Mesenchymal stem cell (in vitro differentiated cells and primary cell): ENCODE measurements around the gene TRIO.
A peak's percentile ranks its signal among the peaks of the same experiment; 100 is the strongest.

ENCODE experiments used
- DNase-seq: peaks from one replicate; pipeline ENCODE4 v3.0.0-alpha.2; 2013
- H2AFZ ChIP-seq: one replicate; pipeline ENCODE4 v1.6.1; 2013; ENCODE audit warnings: low read depth, mild to moderate bottlenecking, control low read depth, inconsistent platforms, low read length, moderate library complexity
- H2AK5ac ChIP-seq: 2 replicates; pipeline ENCODE4 v1.6.1; 2013; ENCODE audit warnings: low read length, moderate library complexity, mild to moderate bottlenecking, inconsistent platforms; ENCODE audit not compliant: severe bottlenecking
- H2BK120ac ChIP-seq: one replicate; pipeline ENCODE4 v1.6.1; 2013; ENCODE audit warnings: low read depth, mild to moderate bottlenecking, inconsistent platforms, low read length, moderate library complexity
- H2BK12ac ChIP-seq, 2 experiments: one replicate each; pipeline ENCODE4 v1.6.1; 2013; ENCODE audit warnings: inconsistent platforms in 2 of 2, low read length in 2 of 2, mild to moderate bottlenecking in 2 of 2, moderate library complexity in 2 of 2, control low read depth in 1 of 2
- H2BK15ac ChIP-seq: one replicate; pipeline ENCODE4 v1.6.1; 2013; ENCODE audit warnings: mild to moderate bottlenecking, low read depth, inconsistent platforms; ENCODE audit not compliant: poor library complexity, severe bottlenecking
- H2BK5ac ChIP-seq: 2 replicates; pipeline ENCODE4 v1.6.1; 2013; ENCODE audit warnings: low read depth, mild to moderate bottlenecking, low read length, control low read depth, inconsistent platforms; ENCODE audit not compliant: poor library complexity, severe bottlenecking
- H3K14ac ChIP-seq, 2 experiments: one replicate each; pipeline ENCODE4 v1.6.1; 2013; ENCODE audit warnings: inconsistent platforms in 2 of 2, low read length in 2 of 2, control low read depth in 1 of 2, mild to moderate bottlenecking in 1 of 2, moderate library complexity in 1 of 2
- H3K18ac ChIP-seq, 2 experiments: one replicate each; pipeline ENCODE4 v1.6.1; 2013; ENCODE audit warnings: inconsistent platforms in 2 of 2, low read length in 2 of 2, control low read depth in 1 of 2, low read depth in 1 of 2, mild to moderate bottlenecking in 1 of 2
- H3K23ac ChIP-seq, 2 experiments: one replicate each; pipeline ENCODE4 v1.6.1; 2013; ENCODE audit warnings: inconsistent platforms in 2 of 2, low read length in 2 of 2, mild to moderate bottlenecking in 2 of 2, moderate library complexity in 2 of 2, control low read depth in 1 of 2
- H3K27ac ChIP-seq: 2 replicates; pipeline ENCODE4 v1.5.1; 2013; ENCODE audit warnings: mild to moderate bottlenecking, moderate library complexity, low read length, control low read depth, inconsistent platforms; ENCODE audit not compliant: poor library complexity, severe bottlenecking
- H3K27me3 ChIP-seq, 2 experiments: 2 replicates each; pipeline versions ENCODE4 v1.6.1 to v1.7.0; 2013; ENCODE audit warnings: low read length in 2 of 2, mild to moderate bottlenecking in 2 of 2, moderate library complexity in 2 of 2, control low read depth in 1 of 2, inconsistent platforms in 1 of 2; ENCODE audit not compliant: control insufficient read depth in 1 of 2, insufficient read depth in 1 of 2
- H3K36me3 ChIP-seq, 2 experiments: 2 replicates each; pipeline versions ENCODE4 v1.6.1 to v1.7.0; 2013; ENCODE audit warnings: low read length in 2 of 2, control low read depth in 1 of 2, inconsistent platforms in 1 of 2, low read depth in 1 of 2, mild to moderate bottlenecking in 1 of 2; ENCODE audit not compliant: insufficient read depth in 2 of 2, control insufficient read depth in 1 of 2
- H3K4ac ChIP-seq, 2 experiments: one replicate each; pipeline ENCODE4 v1.6.1; 2013; ENCODE audit warnings: inconsistent platforms in 2 of 2, low read length in 2 of 2, mild to moderate bottlenecking in 2 of 2, moderate library complexity in 2 of 2, control low read depth in 1 of 2, low read depth in 1 of 2
- H3K4me1 ChIP-seq: 2 replicates; pipeline ENCODE4 v1.6.1; 2013; ENCODE audit warnings: low read depth, low read length, control low read depth; ENCODE audit not compliant: control insufficient read depth, insufficient read depth
- H3K4me2 ChIP-seq: 2 replicates; pipeline ENCODE4 v1.6.1; 2013; ENCODE audit warnings: low read length, mild to moderate bottlenecking, inconsistent platforms; ENCODE audit not compliant: poor library complexity, severe bottlenecking
- H3K4me3 ChIP-seq, 2 experiments: 2 replicates each; pipeline versions ENCODE4 v1.5.1 to v1.7.0; 2013; ENCODE audit warnings: low read length in 2 of 2, mild to moderate bottlenecking in 2 of 2, control low read depth in 1 of 2, low read depth in 1 of 2; ENCODE audit not compliant: insufficient read depth in 1 of 2
- H3K79me1 ChIP-seq: replicated peaks from 2 replicates; pipeline ENCODE4 v1.6.1; 2013; ENCODE audit warnings: mild to moderate bottlenecking, control low read depth, low read length, inconsistent platforms; ENCODE audit not compliant: poor library complexity, severe bottlenecking
- H3K9ac ChIP-seq: 2 replicates; pipeline ENCODE4 v1.7.0; 2013; ENCODE audit warnings: mild to moderate bottlenecking, low read length, moderate library complexity
- H3K9me3 ChIP-seq: 2 replicates; pipeline ENCODE4 v1.7.0; 2013; ENCODE audit warnings: mild to moderate bottlenecking, low read length; ENCODE audit not compliant: control insufficient read depth
- H4K8ac ChIP-seq: one replicate; pipeline ENCODE4 v1.6.1; 2013; ENCODE audit warnings: inconsistent platforms, mild to moderate bottlenecking, low read length, moderate library complexity
- H4K91ac ChIP-seq: one replicate; pipeline ENCODE4 v1.6.1; 2013; ENCODE audit warnings: mild to moderate bottlenecking, low read length, inconsistent platforms
- WGBS: methylation state at CpG from one replicate; pipeline ENCODE4 v1.1.7; 2013; ENCODE audit warnings: mixed read lengths; 5-methylcytosine and 5-hydroxymethylcytosine counted together

The TRIO gene

GRCh38 chr5:14469551-14470377 lies 326.6 kb downstream of the TRIO start:
- no peak overlapping the region for H2AK5ac ChIP-seq
- H3K27me3 ChIP-seq = no peaks in the 10 kb centered on the region
- DNase-seq = no peak
- H3K23ac ChIP-seq = peak overlapping the region in 1 of 2 experiments; percentile 64
- H2BK5ac ChIP-seq = no peak overlapping the region
- no peak overlapping the region for H3K4ac ChIP-seq
- peak overlapping the region; percentile 16 for H3K27ac ChIP-seq
- H4K91ac ChIP-seq = peak overlapping the region; percentile 48
- H2AFZ ChIP-seq = peak overlapping the region; percentile 36
- H3K79me1 ChIP-seq = peaks cover 19% of the 10 kb centered on the region
- H3K14ac ChIP-seq = no peak overlapping the region
- WGBS = 88% methylated on average over 10 of the region's 10 CpGs
- no peak overlapping the region for H3K4me2 ChIP-seq
- no peak overlapping the region for H3K4me3 ChIP-seq
- H3K9ac ChIP-seq = peak overlapping the region; percentile 43
- peaks cover 2% of the 10 kb centered on the region for H3K4me1 ChIP-seq
- H2BK12ac ChIP-seq = peak overlapping the region in 1 of 2 experiments; percentile 56
- no peak overlapping the region for H2BK15ac ChIP-seq
- no peak overlapping the region for H3K18ac ChIP-seq
- H4K8ac ChIP-seq = peak overlapping the region; percentile 45
- no peak overlapping the region for H2BK120ac ChIP-seq
- no peaks in the 10 kb centered on the region for H3K9me3 ChIP-seq
- H3K36me3 ChIP-seq = peaks cover 36 to 100% of the 10 kb centered on the region in 2 experiments

DNA sequence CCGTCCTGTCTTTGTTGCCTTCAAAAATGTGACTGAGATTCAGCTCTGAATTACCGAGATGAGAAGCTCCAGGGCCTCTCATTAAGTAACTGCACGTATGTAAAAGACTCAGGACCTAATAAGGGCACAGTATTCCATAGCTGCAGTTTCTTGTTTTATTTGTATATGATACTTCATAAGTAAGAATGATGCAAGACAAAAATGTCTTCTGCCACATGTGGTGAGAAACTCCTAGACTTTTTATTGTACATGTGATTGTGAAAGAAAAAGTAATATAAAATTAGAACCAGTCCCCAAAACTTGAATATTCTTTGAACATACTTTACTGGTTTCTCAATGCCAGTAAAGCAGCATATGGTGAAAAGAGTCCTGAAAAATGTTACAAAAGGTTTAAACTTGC lies 328.4 kb downstream of the TRIO start:
- Histone ChIP-seq H3K14ac (no peak overlapping the region), H3K9ac (peak overlapping the region; percentile 43), H4K91ac (no peak overlapping the region), H2AFZ (no peak overlapping the region), H2BK12ac (no peak overlapping the region), H2AK5ac (no peak overlapping the region), H2BK120ac (no peak overlapping the region), H3K27ac (no peak overlapping the region), H3K9me3 (no peaks in the 10 kb centered on the region), H3K4me2 (no peak overlapping the region), H3K79me1 (peaks cover 21% of the 10 kb centered on the region), H3K18ac (no peak overlapping the region), H3K23ac (no peak overlapping the region), H3K4me1 (peaks cover 2% of the 10 kb centered on the region), H4K8ac (no peak overlapping the region), H2BK5ac (no peak overlapping the region), H2BK15ac (no peak overlapping the region), H3K4me3 (no peak overlapping the region), H3K36me3 (peaks cover 31 to 99% of the 10 kb centered on the region in 2 experiments), H3K27me3 (no peaks in the 10 kb centered on the region), H3K4ac (no peak overlapping the region)
- no peak for DNase-seq
- 100% methylated on average over 2 of the region's 3 CpGs for WGBS

DNA sequence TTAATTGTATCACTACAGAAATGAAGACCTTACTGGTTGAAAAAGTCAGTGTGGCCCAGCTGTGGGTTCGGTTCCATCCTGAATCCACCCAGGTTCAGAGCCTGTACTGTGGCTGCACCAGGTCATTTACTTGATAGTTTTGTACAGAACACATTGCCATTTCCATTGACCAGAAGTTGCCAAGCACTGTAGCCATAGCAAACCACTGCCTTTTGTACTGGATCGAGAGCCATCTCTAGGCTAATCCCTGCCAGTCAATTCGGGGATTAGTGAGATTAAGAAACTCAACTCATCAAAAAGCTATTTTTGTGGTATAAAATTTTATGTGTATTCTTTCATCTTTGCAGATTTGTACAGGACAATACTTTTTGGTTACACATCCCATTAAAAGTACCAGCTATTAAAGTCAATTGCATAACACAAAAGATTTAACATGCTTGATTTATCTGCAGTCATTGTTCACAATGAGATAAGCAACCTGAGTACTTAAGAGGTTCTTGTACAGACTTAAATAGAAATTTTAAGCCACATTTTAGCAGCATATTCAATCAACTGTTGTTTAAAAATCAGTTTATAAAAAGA lies 329.9 kb downstream of the TRIO start:
- H3K79me1 ChIP-seq = peaks cover 23% of the 10 kb centered on the region
- H3K23ac ChIP-seq = no peak overlapping the region
- H2BK120ac ChIP-seq = no peak overlapping the region
- H3K36me3 ChIP-seq = peaks cover 33 to 99% of the 10 kb centered on the region in 2 experiments
- no peak overlapping the region for H4K8ac ChIP-seq
- H2BK12ac ChIP-seq = no peak overlapping the region
- H3K4ac ChIP-seq = no peak overlapping the region
- H3K4me3 ChIP-seq = no peak overlapping the region
- H2AK5ac ChIP-seq = no peak overlapping the region
- H3K9me3 ChIP-seq = no peaks in the 10 kb centered on the region
- no peak overlapping the region for H2BK5ac ChIP-seq
- DNase-seq = no peak
- H3K4me2 ChIP-seq = no peak overlapping the region
- no peak overlapping the region for H4K91ac ChIP-seq
- no peak overlapping the region for H3K18ac ChIP-seq
- H3K14ac ChIP-seq = no peak overlapping the region
- H2AFZ ChIP-seq = no peak overlapping the region
- H3K4me1 ChIP-seq = peaks cover 2% of the 10 kb centered on the region
- H2BK15ac ChIP-seq = no peak overlapping the region
- 100% methylated on average over 2 of the region's 3 CpGs for whole genome bisulfite sequencing
- no peak overlapping the region for H3K9ac ChIP-seq
- H3K27me3 ChIP-seq = no peaks in the 10 kb centered on the region
- no peak overlapping the region for H3K27ac ChIP-seq

DNA sequence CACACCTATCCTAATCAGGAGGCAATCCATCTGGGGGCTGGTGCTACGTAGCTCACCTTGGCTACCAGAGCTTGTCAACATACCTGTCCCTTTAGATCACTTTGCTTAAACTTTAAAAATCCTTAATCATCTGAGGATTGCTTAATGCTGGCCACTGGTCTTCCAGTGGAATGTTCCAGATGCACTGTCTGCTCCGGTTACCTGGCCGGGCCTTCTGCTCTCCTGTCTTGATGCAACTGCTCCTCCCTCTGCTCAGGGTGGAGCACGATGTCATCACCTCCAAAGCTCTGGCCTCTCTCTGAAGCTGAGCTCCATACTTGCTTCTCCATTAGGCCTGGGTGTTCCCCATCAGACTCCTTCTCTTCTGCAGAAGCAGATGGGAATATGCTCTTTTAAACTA lies 331.9 kb downstream of the TRIO start:
- H3K14ac ChIP-seq = no peak overlapping the region
- H3K4me1 ChIP-seq = no peaks in the 10 kb centered on the region
- H2AK5ac ChIP-seq = no peak overlapping the region
- no peak overlapping the region for H2BK12ac ChIP-seq
- H2BK120ac ChIP-seq = no peak overlapping the region
- no peaks in the 10 kb centered on the region for H3K9me3 ChIP-seq
- DNase-seq = no peak
- H3K4me3 ChIP-seq = no peak overlapping the region
- H3K27me3 ChIP-seq = no peaks in the 10 kb centered on the region
- peak overlapping the region; percentile 57 for H3K9ac ChIP-seq
- H2BK5ac ChIP-seq = no peak overlapping the region
- H3K4ac ChIP-seq = no peak overlapping the region
- peaks cover 25% of the 10 kb centered on the region for H3K79me1 ChIP-seq
- H3K27ac ChIP-seq = no peak overlapping the region
- H3K4me2 ChIP-seq = no peak overlapping the region
- WGBS = 98% methylated on average over 4 of the region's 4 CpGs
- H3K18ac ChIP-seq = no peak overlapping the region
- no peak overlapping the region for H4K8ac ChIP-seq
- no peak overlapping the region for H3K23ac ChIP-seq
- H2AFZ ChIP-seq = no peak overlapping the region
- H4K91ac ChIP-seq = no peak overlapping the region
- no peak overlapping the region for H2BK15ac ChIP-seq
- H3K36me3 ChIP-seq = peaks cover 36 to 99% of the 10 kb centered on the region in 2 experiments
